Brain microvascular endothelial cell (primary cell): Measurements from ENCODE around the gene CHD9.
"Not testable (repeated sequence)": the region's sequence is repeated elsewhere in the genome, so short reads cannot be mapped to it uniquely, and the experiment has no call there.

Experiments used
- DNase-seq: peaks from one replicate; pipeline ENCODE4 v3.0.0-alpha.2; 2020
- H3K27ac ChIP-seq: fragments of 250-450 bp; sonication (Bioruptor Pico); 2 replicates; pipeline ENCODE4 v1.5.1; 2020; ENCODE audit warnings: mild to moderate bottlenecking, moderate library complexity
- H3K27me3 ChIP-seq: fragments of 250-450 bp; sonication (Bioruptor Pico); replicated peaks from 2 replicates; pipeline ENCODE4 v1.5.1; 2020; ENCODE audit warnings: mild to moderate bottlenecking
- H3K36me3 ChIP-seq: fragments of 250-450 bp; sonication (Bioruptor Pico); replicated peaks from 2 replicates; pipeline ENCODE4 v1.5.1; 2020; ENCODE audit warnings: mild to moderate bottlenecking
- H3K4me3 ChIP-seq: 2 replicates; pipeline ENCODE4 v1.5.1; 2011; ENCODE audit warnings: low read depth, mild to moderate bottlenecking, control low read depth, low read length, moderate library complexity
- in situ Hi-C: cut with HindIII; loops from 2 replicates; pipeline ENCODE4 v1.10.0; 2017; ENCODE audit warnings: low sequenced_read_pairs, low pct_ligation_motif_present
- TF ChIP-seq, protein P1 (sequence below): IDR thresholded peaks from 2 replicates; pipeline ENCODE4 v1.5.1; 2011; ENCODE audit warnings: low read depth, mild to moderate bottlenecking, moderate library complexity, low read length, control low read depth, inconsistent platforms; ENCODE audit errors: missing control alignments

The CHD9 gene

DNA sequence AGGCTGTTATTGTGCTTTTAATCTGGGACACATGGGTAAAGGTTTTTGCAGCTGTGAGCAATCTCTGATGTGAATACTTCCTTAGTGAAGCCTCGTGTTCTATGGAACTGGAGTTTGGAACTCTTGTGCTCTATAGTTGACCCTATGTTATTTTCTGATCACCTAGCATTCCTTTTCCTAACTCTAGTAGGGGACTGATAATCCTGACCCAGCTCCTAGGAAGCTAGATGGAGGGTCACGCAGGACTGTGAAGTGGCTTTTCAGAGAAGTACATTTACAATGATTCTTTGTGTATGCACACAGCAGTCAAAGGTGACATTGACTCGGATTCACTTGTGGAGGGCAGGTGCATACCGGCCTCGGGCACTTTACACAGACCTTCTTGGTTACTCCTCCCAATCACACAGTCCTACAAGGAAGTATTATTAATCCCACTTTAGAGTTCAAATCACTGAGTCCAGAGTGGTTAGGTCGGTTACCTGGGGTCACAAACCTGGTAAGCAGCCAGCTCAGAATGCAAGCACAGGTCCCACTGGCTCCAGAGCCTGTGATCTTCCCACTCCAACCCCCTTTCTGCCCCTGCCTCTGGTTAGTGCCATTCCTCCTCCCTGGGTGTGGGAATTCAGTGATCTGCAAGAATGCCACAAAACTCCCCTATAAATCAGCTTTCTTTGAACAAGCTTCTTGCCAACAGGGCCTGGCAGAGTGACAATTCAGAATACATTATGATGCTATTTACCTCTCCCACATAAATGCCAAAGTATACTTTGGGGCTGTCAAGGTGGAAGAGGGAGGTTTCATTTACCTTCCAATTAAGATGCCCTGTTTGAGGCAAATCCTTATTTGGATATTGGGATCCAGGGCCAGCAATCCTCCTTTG is 9.2 kb upstream of the CHD9 start:
- Histone ChIP-seq H3K27ac (no peak overlapping the region), H3K27me3 (peaks cover 8% of the 10 kb centered on the region)
- TF ChIP-seq, protein P1, sequence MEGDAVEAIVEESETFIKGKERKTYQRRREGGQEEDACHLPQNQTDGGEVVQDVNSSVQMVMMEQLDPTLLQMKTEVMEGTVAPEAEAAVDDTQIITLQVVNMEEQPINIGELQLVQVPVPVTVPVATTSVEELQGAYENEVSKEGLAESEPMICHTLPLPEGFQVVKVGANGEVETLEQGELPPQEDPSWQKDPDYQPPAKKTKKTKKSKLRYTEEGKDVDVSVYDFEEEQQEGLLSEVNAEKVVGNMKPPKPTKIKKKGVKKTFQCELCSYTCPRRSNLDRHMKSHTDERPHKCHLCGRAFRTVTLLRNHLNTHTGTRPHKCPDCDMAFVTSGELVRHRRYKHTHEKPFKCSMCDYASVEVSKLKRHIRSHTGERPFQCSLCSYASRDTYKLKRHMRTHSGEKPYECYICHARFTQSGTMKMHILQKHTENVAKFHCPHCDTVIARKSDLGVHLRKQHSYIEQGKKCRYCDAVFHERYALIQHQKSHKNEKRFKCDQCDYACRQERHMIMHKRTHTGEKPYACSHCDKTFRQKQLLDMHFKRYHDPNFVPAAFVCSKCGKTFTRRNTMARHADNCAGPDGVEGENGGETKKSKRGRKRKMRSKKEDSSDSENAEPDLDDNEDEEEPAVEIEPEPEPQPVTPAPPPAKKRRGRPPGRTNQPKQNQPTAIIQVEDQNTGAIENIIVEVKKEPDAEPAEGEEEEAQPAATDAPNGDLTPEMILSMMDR: no peak

DNA sequence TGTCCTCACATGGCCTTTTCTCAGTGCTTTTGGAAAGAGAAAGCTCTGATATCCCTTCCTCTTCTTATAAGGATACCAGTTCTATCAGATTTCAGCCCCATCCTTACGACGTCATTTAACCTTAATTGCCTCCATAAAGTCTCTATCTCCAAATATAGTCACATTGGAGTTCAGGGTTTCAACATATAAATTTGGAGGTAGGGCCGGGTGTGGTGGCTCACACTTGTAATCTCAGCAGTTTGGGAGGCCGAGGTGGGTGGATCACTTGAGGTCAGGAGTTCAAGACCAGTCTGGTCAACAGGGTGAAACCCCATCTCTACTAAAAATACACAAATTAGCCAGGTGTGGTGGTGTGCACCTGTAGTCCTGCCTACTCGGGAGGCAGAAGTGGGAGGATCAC is 7.3 kb upstream of the CHD9 start:
- H3K27me3 ChIP-seq, H3K36me3 ChIP-seq, in situ Hi-C loops, H3K4me3 ChIP-seq, DNase-seq, H3K27ac ChIP-seq: not testable (repeated sequence)

More for the DNA sequence above, 9.2 kb upstream of the CHD9 start:
- H3K4me3 ChIP-seq: no peak overlapping the region
- in situ Hi-C loops: no loop called here
- no peaks in the 10 kb centered on the region for H3K36me3 ChIP-seq
- no peak for DNase-seq

DNA sequence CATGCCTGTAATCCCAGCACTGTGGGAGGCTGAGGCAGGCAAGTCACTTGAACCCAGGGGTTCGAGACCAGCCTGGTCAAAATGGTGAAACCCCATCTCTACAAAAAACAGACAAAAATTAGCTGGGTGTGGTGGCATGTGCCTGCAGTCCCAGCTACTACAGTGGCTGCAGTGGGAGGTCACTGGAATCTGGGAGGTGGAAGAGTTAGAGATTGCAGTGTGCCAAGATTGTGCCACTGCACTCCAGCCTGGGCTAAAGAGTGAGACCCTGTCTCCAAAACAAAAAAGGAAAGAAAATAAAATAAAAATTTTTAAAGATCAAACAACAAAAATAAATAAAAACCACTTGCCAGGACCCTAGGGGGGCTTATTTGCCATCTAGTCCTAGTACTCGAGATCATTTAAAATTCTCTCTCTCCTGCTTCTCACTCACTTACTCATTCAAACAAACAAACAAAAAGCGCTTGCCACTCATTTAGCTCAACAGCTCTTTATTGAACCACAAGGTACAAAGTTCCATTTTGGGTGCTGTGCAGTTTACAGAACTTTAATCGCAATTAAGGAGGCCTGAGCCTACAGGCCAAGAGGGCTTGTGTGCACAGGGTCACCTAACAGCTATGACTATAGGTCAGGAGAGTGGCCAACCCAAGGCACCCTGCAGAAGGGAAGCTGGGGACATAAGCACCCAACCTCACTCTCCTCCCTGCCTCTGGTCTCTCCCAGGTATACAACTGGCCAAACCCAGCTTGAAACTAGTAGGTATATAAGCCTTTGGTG is 6.5 kb upstream of the CHD9 start:
- no peak for DNase-seq
- no peak overlapping the region for H3K4me3 ChIP-seq
- no peaks in the 10 kb centered on the region for H3K36me3 ChIP-seq
- no peak overlapping the region for H3K27ac ChIP-seq
- in situ Hi-C loops: no loop called here
- peaks cover 6% of the 10 kb centered on the region for H3K27me3 ChIP-seq
- TF ChIP-seq, protein P1: no peak

DNA sequence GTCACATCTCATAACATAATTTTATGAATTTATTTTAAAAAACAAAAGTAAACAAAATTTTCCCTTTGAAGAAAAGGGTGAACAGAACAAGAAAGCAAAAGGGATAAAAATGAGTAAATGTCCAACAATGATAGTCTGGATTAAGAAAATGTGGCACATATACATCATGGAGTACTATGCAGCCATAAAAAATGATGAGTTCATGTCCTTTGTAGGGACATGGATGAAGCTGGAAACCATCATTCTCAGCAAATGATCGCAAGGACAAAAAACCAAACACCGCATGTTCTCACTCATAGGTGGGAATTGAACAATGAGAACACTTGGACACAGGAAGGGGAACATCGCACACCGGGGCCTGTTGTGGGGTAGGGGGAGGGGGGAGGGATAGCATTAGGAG is 3.5 kb upstream of the CHD9 start:
- DNase-seq, in situ Hi-C loops: not testable (repeated sequence)

DNA sequence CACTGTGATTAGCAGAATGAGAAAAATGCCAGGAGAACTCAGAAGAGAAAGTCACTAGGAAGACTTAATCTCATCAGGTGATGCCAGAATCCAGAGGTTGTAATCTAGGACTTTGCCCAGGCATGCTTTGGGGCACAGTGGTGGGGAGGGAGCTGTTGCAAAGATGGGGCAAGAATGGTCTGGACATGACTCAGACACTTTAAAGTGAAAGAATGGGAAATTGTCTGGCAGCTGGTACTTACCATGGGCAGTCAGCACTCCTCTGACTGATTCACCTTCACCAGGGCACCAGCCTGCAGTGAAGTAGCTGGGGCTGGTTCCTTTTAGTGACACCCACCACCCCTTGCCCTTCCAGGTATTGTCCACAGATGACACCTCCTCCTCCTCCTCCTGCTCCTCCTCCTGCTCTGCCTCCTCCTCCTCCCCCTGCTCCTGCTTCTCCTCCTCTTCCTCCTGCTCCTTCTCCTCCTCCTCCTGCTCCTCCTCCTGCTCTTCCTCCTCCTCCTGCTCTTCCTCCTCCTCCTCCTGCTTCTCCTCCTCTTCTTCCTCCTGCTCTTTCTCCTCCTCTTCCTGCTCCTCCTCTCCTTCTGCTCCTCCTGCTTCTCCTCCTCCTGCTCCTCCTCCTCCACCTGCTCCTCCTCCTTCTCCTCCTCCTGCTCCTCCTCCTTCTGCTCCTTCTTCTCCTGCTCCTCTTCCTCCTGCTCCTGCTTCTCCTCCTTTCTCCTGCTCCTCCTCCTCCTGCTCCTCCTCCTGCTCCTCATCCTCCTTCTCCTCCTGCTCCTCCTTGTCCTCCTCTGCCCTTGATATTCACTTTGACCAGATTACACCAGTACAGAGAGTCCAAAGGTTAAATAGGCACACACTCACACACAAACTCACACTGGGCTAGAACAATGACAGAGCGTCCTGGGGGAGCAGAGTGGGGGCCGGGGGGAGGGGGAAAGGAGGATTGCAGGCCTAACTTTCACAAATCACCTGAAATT is 2.0 kb upstream of the CHD9 start, which contains the start of gene CHD9NB:
CHD9NB (minus strand) TSS at position 379 of the 983 bp plus-strand sequence. CDS start 8,739 bp downstream, outside the sequence.
- Histone ChIP-seq H3K4me3 (peak within 1 kb of the TSS; percentile 36), H3K27ac (no peak within 1 kb of the TSS), H3K36me3 (no peaks in the 10 kb centered on the region), H3K27me3 (no peaks in the 10 kb centered on the region)
- in situ Hi-C loops: no loop called here
- TF ChIP-seq, protein P1: no peak
- DNase-seq: peak; percentile 43

More for the DNA sequence above, 3.5 kb upstream of the CHD9 start:
- not testable (repeated sequence) for H3K4me3 ChIP-seq, H3K27me3 ChIP-seq, H3K36me3 ChIP-seq, H3K27ac ChIP-seq

DNA sequence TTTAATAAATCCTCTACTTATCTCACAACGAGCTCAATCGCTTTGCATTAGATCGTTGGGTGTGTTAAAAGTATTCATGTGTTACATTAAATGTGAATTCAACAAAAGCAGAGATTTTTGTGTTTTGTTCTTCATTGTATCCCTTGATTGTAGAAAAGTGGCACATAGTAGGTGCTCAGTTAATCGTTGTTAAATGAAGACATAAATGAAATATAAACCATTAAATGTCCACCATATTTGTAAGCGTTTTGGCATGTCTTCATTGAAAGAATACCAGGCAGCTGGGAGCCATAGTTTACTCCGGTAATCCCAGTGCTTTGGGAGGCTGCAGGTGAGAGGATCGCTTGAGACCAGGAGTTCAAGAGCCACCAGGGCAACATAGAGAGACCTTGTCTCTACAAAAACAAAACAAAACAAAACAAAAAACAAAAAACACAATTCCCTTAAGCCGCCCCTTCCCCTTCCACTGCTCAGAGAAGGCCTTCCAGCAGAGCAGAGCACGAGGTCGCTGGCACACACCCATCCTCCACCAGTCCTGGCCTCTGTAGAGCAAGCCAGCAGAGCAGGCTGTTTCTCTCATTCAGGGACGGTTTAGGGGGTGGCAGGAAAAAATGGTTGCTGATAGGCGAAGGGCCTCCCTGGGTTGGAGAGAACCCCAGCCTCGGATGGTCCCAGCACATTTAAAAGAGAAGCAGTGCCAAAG is 673 bp upstream of the CHD9 start:
- DNase-seq: peak; percentile 9
- in situ Hi-C loops: no loop called here
- H3K27ac ChIP-seq: peak overlapping the region; percentile 26
- no peaks in the 10 kb centered on the region for H3K27me3 ChIP-seq
- TF ChIP-seq, protein P1: no peak
- peak overlapping the region; percentile 80 for H3K4me3 ChIP-seq
- no peaks in the 10 kb centered on the region for H3K36me3 ChIP-seq
